Measurements from ENCODE around the gene E2F2.
A peak's percentile ranks its signal among the peaks of the same experiment; 100 is the strongest.

The E2F2 gene

GRCh38 chr1:23483321-23484252, 47.4 kb downstream of the E2F2 start, which contains the start of gene ASAP3 (continued):
- TF ChIP-seq PRDM4 (tag by site-specific recombination; IDR thresholded peaks at IDR 0.05) (no peak), KLF10 (tag by site-specific recombination; IDR thresholded peaks at IDR 0.05) (0 out of 2 replicates have a peak, but pooled peaks have one; percentile 31), PRDM10 (tag by site-specific recombination; IDR thresholded peaks at IDR 0.05) (peak; percentile 40; the same call in 1 of the 2 replicates), SCRT2 (tag by site-specific recombination; IDR thresholded peaks at IDR 0.05) (peak; percentile 79), ZNF776 (tag by site-specific recombination; IDR thresholded peaks at IDR 0.05; ENCODE audit: borderline replicate concordance) (no peak), SP7 (tag by site-specific recombination; IDR thresholded peaks at IDR 0.05) (peak; percentile 34; the same call in 1 of the 2 replicates), OVOL3 (tag by site-specific recombination; IDR thresholded peaks at IDR 0.05) (no peak)

- H3K4me1 ChIP-seq (ENCODE audit: control insufficient read depth, insufficient read depth, low read length) = 0 out of 2 replicates have a peak, but pooled peaks cover 2% of the 10 kb centered on the region
- no peak overlapping the region for H3K4me3 ChIP-seq (ENCODE audit: low read depth, low read length)
- no peaks in the 10 kb centered on the region for H3K9me3 ChIP-seq (ENCODE audit: control insufficient read depth, insufficient read depth, low read depth, low read length)
- ChIA-PET CTCF (interaction anchor here (1.1 to 7.5 kb wide), 2 partner anchors 15 to 77 kb away, joined by 3 to 72 read pairs; no protein-coding TSS in a partner anchor), POLR2A (no interaction called here)
- no peaks in the 10 kb centered on the region for H3K36me3 ChIP-seq (ENCODE audit: control insufficient read depth in 2 of 2, insufficient read depth in 1 of 2, low read length in 2 of 2)
- TF ChIP-seq ZNF670 (tag by site-specific recombination; IDR thresholded peaks at IDR 0.05; ENCODE audit: low read depth) (no peak), ZSCAN23 (tag by site-specific recombination; IDR thresholded peaks at IDR 0.05) (no peak), ZNF239 (tag by site-specific recombination; IDR thresholded peaks at IDR 0.05) (no peak), ZNF777 (tag by site-specific recombination; IDR thresholded peaks at IDR 0.05; ENCODE audit: borderline replicate concordance) (no peak), ZNF37A (tag by site-specific recombination; IDR thresholded peaks at IDR 0.05) (no peak), BCL11B (tag by site-specific recombination; IDR thresholded peaks at IDR 0.05; ENCODE audit: low read depth) (no peak), ZNF747 (tag by site-specific recombination; IDR thresholded peaks at IDR 0.05) (no peak), ZBTB10 (tag by site-specific recombination; IDR thresholded peaks at IDR 0.05) (no peak), ZNF555 (tag by site-specific recombination; conservative IDR thresholded peaks at IDR 0.05) (no peak), BCL6B (tag by site-specific recombination; IDR thresholded peaks at IDR 0.05) (no peak), TRIM28 (IDR thresholded peaks at IDR 0.05; ENCODE audit: borderline replicate concordance, low read length) (no peak), OSR2 (tag by site-specific recombination; IDR thresholded peaks at IDR 0.05) (no peak), ZNF571 (tag by site-specific recombination; IDR thresholded peaks at IDR 0.05) (no peak), ZNF658 (tag by site-specific recombination; IDR thresholded peaks at IDR 0.05) (no peak), MYNN (tag by site-specific recombination; IDR thresholded peaks at IDR 0.05; ENCODE audit: borderline replicate concordance) (no peak), ZNF548 (tag by site-specific recombination; IDR thresholded peaks at IDR 0.05) (no peak), ZNF776 (tag by site-specific recombination; IDR thresholded peaks at IDR 0.05; ENCODE audit: borderline replicate concordance) (no peak), ZBTB20 (tag by site-specific recombination; IDR thresholded peaks at IDR 0.05) (no peak), ZNF580 (tag by site-specific recombination; IDR thresholded peaks at IDR 0.05) (no peak), ZNF366 (tag by site-specific recombination; conservative IDR thresholded peaks at IDR 0.05) (no peak)
- H3K27ac ChIP-seq (ENCODE audit: extremely low read depth, low read depth, low read length) = no peak overlapping the region
Measured at GRCh38 chr1:23481904-23482303, 49.1 kb downstream of the E2F2 start.
